Right atrium auricular region (tissue), 2 donors: Measurements from ENCODE around the gene LRP1-AS. TPM values are rescaled to one million over a fixed set of nuclear protein-coding genes. Genes with fewer than 3 reads are reported as not detected.

Source experiments
- DNase-seq: peaks from one replicate; pipeline ENCODE4 v3.0.0-alpha.2; 2019; ENCODE audit warnings: low spot score
- H3K27ac ChIP-seq, 2 donors: fragments of 200-600 bp; sonication (generic); 1 replicate in 1 of 2; 2 replicates in 1 of 2; pipeline ENCODE4 v1.5.1; 2016 to 2019
- H3K27me3 ChIP-seq, 2 donors: fragments of 200-600 bp; sonication (generic); one replicate each; pipeline versions ENCODE4 v1.5.1 to v1.6.0; 2017 to 2019
- H3K36me3 ChIP-seq: fragments of 200-600 bp; sonication (generic); one replicate; pipeline ENCODE4 v1.5.1; 2016
- H3K4me1 ChIP-seq, 2 donors: fragments of 200-600 bp; sonication (generic); one replicate each; pipeline versions ENCODE4 v1.5.1 to v1.6.0; 2017 to 2019
- H3K4me3 ChIP-seq, 2 donors: fragments of 200-600 bp; sonication (generic); 1 replicate in 1 of 2; 2 replicates in 1 of 2; pipeline ENCODE4 v1.5.1; 2017 to 2019; ENCODE audit warnings: mild to moderate bottlenecking in 1 of 2, moderate library complexity in 1 of 2
- H3K9me3 ChIP-seq, 2 donors: fragments of 200-600 bp; sonication (generic); one replicate each; pipeline ENCODE4 v1.5.1; 2019
- CTCF ChIP-seq, 2 donors: fragments of 200-600 bp; sonication (generic); IDR thresholded peaks; one replicate each; pipeline ENCODE4 v1.5.1; 2019; ENCODE audit warnings: antibody characterized with exemption in 2 of 2
- total RNA-seq, 2 donors: library from RNA; depleted of rRNA; stranded (reverse); fragments of >200 nt; gene quantifications; one replicate each; pipeline ENCODE4 v1.1.0, GENCODE V29; 2016

LRP1-AS gene
- total RNA-seq, 2 donors from 2014 or later: not detected

GRCh38 chr12:57142727-57143126, 4.7 kb downstream of the LRP1-AS start:
- Histone ChIP-seq H3K9me3 (no peaks in the 10 kb centered on the region), H3K36me3 (peaks cover 81% of the 10 kb centered on the region), H3K4me3 (no peak overlapping the region), H3K27me3 (no peaks in the 10 kb centered on the region), H3K27ac (peak overlapping the region; percentile 48 to 52), H3K4me1 (peaks cover 0 to 75% of the 10 kb centered on the region in 2 donors)
- no peak for DNase-seq
- no peak for TF ChIP-seq CTCF (IDR thresholded peaks at IDR 0.05)

GRCh38 chr12:57142121-57142520, 5.3 kb downstream of the LRP1-AS start:
- H3K27ac ChIP-seq: peak overlapping the region; percentile 32 to 52
- peaks cover 75% of the 10 kb centered on the region for H3K36me3 ChIP-seq
- H3K4me3 ChIP-seq: no peak overlapping the region
- H3K9me3 ChIP-seq: no peaks in the 10 kb centered on the region
- TF ChIP-seq CTCF (IDR thresholded peaks at IDR 0.05): no peak
- DNase-seq: no peak
- peaks cover 0 to 75% of the 10 kb centered on the region in 2 donors for H3K4me1 ChIP-seq
- no peaks in the 10 kb centered on the region for H3K27me3 ChIP-seq

GRCh38 chr12:57141249-57141648, 6.2 kb downstream of the LRP1-AS start:
- peak overlapping the region in 1 of 2 donors; percentile 52 for H3K27ac ChIP-seq

GRCh38 chr12:57139796-57140649, 7.4 kb downstream of the LRP1-AS start:
- no peak for TF ChIP-seq CTCF (IDR thresholded peaks at IDR 0.05)
- H3K4me1 ChIP-seq: peaks cover 0 to 74% of the 10 kb centered on the region in 2 donors
- no peak for DNase-seq
- peak overlapping the region in 1 of 2 donors; percentile 60 for H3K27ac ChIP-seq
- no peak overlapping the region for H3K4me3 ChIP-seq
- no peaks in the 10 kb centered on the region for H3K27me3 ChIP-seq
- peaks cover 59% of the 10 kb centered on the region for H3K36me3 ChIP-seq
- no peaks in the 10 kb centered on the region for H3K9me3 ChIP-seq

More at GRCh38 chr12:57141249-57141648, 6.2 kb downstream of the LRP1-AS start:
- H3K4me3 ChIP-seq: no peak overlapping the region
- H3K4me1 ChIP-seq: peaks cover 0 to 74% of the 10 kb centered on the region in 2 donors
- H3K27me3 ChIP-seq: no peaks in the 10 kb centered on the region
- H3K9me3 ChIP-seq: no peaks in the 10 kb centered on the region
- H3K36me3 ChIP-seq: peaks cover 71% of the 10 kb centered on the region
- DNase-seq: no peak
- no peak for TF ChIP-seq CTCF (IDR thresholded peaks at IDR 0.05)

- no peak for TF ChIP-seq CTCF (IDR thresholded peaks at IDR 0.05)
- Histone ChIP-seq H3K27ac (peak overlapping the region; percentile 39 to 60), H3K4me1 (peaks cover 0 to 86% of the 10 kb centered on the region in 2 donors), H3K4me3 (no peak overlapping the region), H3K36me3 (peaks cover 46% of the 10 kb centered on the region), H3K27me3 (no peaks in the 10 kb centered on the region), H3K9me3 (no peaks in the 10 kb centered on the region)
- peak; percentile 91 for DNase-seq
Measured at GRCh38 chr12:57138526-57139272, 8.7 kb downstream of the LRP1-AS start.
